ENCODE measurements around the gene PCP2.
"Not testable (repeated sequence)": the region's sequence is repeated elsewhere in the genome, so short reads cannot be mapped to it uniquely, and the experiment has no call there.

PCP2 gene

DNA sequence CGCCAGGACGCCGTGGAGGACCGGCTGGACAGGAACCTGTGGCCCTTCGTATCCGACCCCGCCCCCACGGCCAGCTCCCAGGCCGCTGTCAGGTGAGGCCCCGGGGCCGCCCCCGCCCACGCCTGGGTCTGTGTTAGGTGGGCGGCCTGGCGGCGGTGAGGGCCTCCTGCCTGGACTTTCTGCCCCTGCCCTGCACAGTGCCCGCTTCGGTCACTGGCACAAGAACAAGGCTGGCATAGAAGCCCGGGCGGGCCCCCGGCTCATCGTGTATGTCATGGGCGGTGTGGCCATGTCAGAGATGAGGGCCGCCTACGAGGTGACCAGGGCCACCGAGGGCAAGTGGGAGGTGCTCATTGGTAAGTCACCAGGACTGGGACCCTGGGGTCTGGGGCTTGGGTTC is 13.6 kb upstream of the PCP2 start:
- peaks cover 11% of the 10 kb centered on the region for H3K36me3 Mint-ChIP-seq (ENCODE audit: low read depth)
- H3K27ac Mint-ChIP-seq = no peak overlapping the region
- peaks cover 1% of the 10 kb centered on the region for H3K4me1 Mint-ChIP-seq (ENCODE audit: low read depth)
- peaks cover 3% of the 10 kb centered on the region for H3K27me3 Mint-ChIP-seq (ENCODE audit: low read depth)
- H3K9me3 Mint-ChIP-seq = no peaks in the 10 kb centered on the region
- H3K4me3 Mint-ChIP-seq = no peak overlapping the region

DNA sequence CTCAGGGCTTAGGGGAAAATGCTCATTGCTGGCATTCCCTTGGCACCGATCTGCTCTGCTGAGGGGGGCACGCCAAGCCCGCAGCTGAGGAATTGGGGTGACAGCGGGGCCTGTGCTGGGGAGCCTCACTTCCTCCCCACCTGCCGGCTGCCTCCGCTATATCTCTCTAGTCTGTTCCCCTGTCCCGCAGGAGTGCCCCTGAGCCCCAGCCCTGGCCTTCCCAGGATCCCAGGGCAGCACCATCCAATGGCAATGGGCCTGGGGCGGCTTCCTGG is 12.8 kb upstream of the PCP2 start:
- Mint-ChIP-seq H3K4me3 (no peak overlapping the region), H3K9me3 (no peaks in the 10 kb centered on the region), H3K27ac (no peak overlapping the region), H3K4me1 (ENCODE audit: low read depth) (no peaks in the 10 kb centered on the region), H3K27me3 (ENCODE audit: low read depth) (no peaks in the 10 kb centered on the region), H3K36me3 (ENCODE audit: low read depth) (peaks cover 11% of the 10 kb centered on the region)

DNA sequence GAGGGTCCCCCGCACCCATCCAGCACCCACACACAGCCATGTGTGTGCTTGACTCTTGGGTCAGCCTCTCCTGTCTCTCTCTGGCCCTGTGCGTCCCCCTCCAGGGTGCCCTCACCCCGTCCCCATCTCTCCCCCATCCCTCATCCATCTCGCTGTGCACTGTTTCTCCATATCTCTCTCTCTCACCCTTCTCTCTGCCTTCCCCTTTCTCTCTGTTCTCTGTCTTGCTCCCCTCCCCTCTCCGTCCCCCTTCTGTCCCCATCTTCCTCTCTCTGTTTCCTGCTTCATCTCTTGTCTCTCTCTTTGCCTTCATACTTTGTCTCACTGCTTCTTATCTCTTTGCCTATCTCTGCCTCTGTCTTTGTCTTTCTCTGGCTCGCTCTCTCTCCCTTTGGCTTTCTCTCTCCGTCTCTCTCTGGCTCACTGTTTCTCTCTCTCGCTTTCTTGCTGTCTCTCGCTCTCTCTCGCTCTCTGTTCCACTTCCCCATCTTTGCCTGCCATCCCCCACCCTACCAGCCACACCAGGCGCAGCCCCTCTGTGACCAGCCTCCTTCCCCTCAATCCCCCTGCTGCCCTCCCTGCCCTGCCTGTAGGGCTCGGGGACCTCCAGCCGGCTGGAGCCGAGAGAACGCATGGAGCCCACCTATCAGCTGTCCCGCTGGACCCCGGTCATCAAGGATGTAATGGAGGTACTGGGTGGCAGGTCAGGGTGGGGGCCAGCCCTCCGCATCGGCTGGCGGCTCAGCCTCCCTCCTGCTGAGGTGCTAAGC is 12.3 kb upstream of the PCP2 start:
- no peak overlapping the region for H3K4me3 Mint-ChIP-seq
- no peaks in the 10 kb centered on the region for H3K4me1 Mint-ChIP-seq (ENCODE audit: low read depth)
- no peak overlapping the region for H3K27ac Mint-ChIP-seq
- peaks cover 11% of the 10 kb centered on the region for H3K36me3 Mint-ChIP-seq (ENCODE audit: low read depth)
- no peaks in the 10 kb centered on the region for H3K27me3 Mint-ChIP-seq (ENCODE audit: low read depth)
- H3K9me3 Mint-ChIP-seq = no peaks in the 10 kb centered on the region

DNA sequence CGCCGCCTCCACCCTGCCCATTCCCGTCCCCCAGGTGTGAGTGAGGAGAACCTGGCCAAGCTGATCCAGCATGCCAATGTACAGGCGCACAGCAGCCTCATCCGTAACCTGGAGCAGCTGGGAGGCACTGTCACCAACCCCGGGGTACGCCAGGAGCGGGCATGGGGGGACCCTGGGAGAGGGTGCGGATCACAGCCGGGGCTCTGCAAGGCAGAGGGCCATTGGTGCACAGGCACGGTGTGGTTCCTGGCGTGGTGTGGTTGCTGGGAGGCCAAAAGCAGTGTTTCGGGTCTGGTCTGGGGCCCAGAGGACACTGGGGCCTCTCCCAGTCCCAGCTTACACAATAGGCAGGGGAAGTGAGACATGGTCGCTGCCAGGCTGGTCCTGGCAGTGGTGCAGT is 11.6 kb upstream of the PCP2 start:
- Mint-ChIP-seq H3K27ac (no peak overlapping the region), H3K27me3 (ENCODE audit: low read depth) (no peaks in the 10 kb centered on the region), H3K9me3 (no peaks in the 10 kb centered on the region), H3K4me3 (no peak overlapping the region), H3K4me1 (ENCODE audit: low read depth) (peaks cover 3% of the 10 kb centered on the region), H3K36me3 (ENCODE audit: low read depth) (peaks cover 14% of the 10 kb centered on the region)

DNA sequence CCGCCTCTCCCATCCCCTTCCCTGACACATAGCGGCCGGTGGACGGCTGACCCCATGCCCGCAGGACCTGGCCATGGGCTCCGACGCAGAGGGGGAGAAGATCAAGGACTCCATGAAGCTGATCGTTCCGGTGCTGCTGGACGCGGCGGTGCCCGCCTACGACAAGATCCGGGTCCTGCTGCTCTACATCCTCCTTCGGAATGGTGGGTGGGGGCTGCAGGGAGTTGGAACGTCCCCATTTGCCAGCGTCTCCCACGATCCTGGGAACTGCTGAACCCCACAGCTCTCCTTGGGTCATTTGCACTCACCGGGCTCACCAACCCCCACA is 11.0 kb upstream of the PCP2 start:
- peaks cover 21% of the 10 kb centered on the region for H3K36me3 Mint-ChIP-seq (ENCODE audit: low read depth)
- H3K9me3 Mint-ChIP-seq = no peaks in the 10 kb centered on the region
- H3K4me1 Mint-ChIP-seq (ENCODE audit: low read depth) = peaks cover 9% of the 10 kb centered on the region
- no peak overlapping the region for H3K4me3 Mint-ChIP-seq
- H3K27ac Mint-ChIP-seq = no peak overlapping the region
- no peaks in the 10 kb centered on the region for H3K27me3 Mint-ChIP-seq (ENCODE audit: low read depth)

DNA sequence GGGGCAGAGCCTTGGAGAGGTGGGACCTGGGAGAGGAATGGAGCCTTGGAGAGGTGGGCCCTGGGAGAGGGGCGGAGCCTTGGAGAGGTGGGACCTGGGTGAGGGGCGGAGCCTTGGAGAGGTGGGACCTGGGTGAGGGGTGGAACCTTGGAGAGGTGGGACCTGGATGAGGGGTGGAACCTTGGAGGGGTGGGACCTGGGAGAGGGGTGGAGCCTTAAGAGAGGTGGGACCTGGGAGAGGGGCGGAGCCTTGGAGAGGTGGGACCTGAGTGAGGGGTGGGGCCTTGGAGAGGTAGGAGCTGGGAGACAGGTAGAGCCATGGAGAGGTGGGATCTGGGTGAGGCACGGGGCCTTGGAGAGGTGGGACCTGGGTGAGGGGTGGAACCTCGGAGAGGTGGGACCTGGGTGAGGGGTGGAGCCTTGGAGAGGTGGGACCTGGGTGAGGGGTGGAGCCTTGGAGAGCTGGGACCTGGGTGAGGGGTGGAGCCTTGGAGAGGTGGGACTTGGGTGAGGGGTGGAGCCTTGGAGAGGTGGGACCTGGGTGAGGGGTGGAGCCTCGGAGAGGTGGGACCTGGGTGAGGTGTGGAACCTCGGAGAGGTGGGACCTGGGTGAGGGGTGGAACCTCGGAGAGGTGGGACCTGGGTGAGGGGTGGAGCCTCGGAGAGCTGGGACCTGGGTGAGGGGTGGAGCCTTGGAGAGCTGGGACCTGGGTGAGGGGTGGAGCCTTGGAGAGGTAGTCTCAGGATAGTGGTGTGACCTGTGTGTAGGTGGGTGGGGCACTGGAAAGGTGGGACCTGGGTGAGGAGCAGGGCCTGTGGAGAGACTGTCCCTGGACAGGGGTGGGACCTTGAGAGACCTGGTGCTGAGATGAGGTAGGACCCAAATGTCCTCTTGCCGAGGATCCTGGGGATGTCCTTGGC is 10.4 kb upstream of the PCP2 start:
- H3K36me3 Mint-ChIP-seq (ENCODE audit: low read depth) = peaks cover 21% of the 10 kb centered on the region
- not testable (repeated sequence) for H3K4me3 Mint-ChIP-seq; H3K4me1 Mint-ChIP-seq (ENCODE audit: low read depth); H3K27ac Mint-ChIP-seq; H3K9me3 Mint-ChIP-seq; H3K27me3 Mint-ChIP-seq (ENCODE audit: low read depth)

DNA sequence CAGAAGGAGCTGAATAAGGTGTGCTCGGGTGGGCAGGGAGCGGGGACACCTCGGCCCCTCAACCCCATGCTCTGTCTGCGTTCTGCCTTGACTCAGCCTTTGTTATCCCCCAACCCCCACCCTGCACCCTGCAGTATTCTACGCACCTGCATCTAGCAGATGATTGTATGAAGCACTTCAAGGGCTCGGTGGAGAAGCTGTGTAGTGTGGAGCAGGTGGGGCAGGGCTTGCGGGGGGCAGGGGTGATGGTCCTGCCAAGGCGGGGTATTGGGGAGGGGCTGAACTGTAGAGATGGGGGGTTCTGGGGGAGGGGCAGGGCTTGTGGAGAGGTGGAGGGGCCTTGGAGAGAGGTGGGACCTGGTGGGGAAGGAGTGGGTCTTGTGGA is 9.5 kb upstream of the PCP2 start:
- peaks cover 21% of the 10 kb centered on the region for H3K36me3 Mint-ChIP-seq (ENCODE audit: low read depth)
- no peaks in the 10 kb centered on the region for H3K9me3 Mint-ChIP-seq
- no peak overlapping the region for H3K27ac Mint-ChIP-seq
- H3K4me3 Mint-ChIP-seq = no peak overlapping the region
- no peaks in the 10 kb centered on the region for H3K27me3 Mint-ChIP-seq (ENCODE audit: low read depth)
- peaks cover 11% of the 10 kb centered on the region for H3K4me1 Mint-ChIP-seq (ENCODE audit: low read depth)

DNA sequence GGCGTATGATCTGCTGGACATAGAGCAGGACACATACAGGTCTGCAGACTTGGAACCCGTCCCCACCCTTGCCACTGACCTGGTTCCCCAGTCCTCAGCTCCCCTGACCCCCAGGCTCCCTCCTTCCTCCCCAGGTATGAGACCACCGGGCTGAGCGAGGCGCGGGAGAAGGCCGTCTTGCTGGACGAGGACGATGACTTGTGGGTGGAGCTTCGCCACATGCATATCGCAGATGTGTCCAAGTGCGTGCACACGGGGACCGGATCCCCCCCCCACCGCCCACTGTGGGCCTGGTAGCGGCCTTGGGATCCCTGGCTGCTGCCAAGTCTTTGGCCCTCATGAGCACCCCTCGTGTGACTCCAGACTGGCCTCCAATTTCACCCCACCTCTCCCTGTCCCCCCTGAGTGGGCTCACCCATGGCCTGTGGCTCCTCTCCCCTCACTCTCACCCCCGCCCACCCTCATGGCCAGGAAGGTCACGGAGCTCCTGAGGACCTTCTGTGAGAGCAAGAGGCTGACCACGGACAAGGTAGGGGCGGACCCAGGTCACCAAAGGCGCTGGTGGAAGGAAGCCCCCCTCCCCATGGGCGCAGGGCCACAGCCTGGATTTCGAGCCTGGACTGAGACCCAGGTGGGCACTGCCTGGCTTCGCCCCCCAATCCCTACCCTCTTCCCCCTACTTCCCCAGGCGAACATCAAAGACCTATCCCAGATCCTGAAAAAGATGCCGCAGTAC is 8.9 kb upstream of the PCP2 start:
- Mint-ChIP-seq H3K36me3 (ENCODE audit: low read depth) (peaks cover 21% of the 10 kb centered on the region), H3K27me3 (ENCODE audit: low read depth) (no peaks in the 10 kb centered on the region), H3K27ac (no peak overlapping the region)

DNA sequence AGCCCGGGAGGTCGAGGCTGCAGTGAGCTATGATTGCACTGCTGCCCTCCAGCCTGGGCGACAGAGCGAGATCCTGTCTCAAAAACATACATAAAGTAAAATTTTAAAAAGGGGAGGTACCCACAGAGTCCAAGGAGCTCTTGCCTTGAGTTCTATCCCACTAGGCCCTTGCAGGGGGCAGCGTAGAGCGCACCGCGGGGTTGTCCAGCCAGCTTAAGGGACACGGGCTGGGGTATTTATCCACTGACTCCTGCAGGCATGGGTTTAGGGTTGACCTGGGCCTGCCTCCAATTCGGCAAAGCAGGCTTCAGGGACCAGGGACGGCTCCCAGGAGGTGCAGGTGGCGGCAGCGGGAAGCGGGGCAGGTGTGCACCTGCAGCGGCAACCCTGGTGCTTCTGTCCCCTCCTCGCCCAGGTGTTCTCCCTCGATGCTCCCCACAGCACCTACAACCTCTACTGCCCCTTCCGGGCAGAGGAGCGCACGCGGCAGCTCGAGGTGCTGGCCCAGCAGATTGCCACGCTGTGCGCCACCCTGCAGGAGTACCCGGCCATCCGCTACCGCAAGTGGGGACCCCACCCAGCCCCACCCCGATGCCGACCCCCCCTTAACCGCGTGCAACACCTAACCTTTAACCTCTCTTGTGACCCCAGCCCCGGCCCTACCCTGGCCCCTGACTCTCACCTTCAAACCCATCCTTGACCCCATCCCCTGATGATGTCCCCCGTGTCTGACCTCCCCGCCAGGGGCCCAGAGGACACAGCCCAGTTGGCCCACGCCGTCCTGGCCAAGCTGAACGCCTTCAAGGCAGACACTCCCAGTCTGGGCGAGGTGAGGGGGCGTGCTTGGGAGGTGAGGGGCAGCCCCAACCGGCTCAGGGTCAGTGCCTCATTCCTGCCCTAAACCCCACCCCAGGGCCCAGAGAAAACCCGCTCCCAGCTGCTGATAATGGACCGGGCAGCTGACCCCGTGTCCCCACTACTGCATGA is 8.1 kb upstream of the PCP2 start:
- H3K4me3 Mint-ChIP-seq = no peak overlapping the region
- no peaks in the 10 kb centered on the region for H3K27me3 Mint-ChIP-seq (ENCODE audit: low read depth)
- peaks cover 13% of the 10 kb centered on the region for H3K4me1 Mint-ChIP-seq (ENCODE audit: low read depth)
- H3K27ac Mint-ChIP-seq = no peak overlapping the region
- no peaks in the 10 kb centered on the region for H3K9me3 Mint-ChIP-seq
- peaks cover 21% of the 10 kb centered on the region for H3K36me3 Mint-ChIP-seq (ENCODE audit: low read depth)

More for the DNA sequence above, 8.9 kb upstream of the PCP2 start:
- H3K4me1 Mint-ChIP-seq (ENCODE audit: low read depth) = peaks cover 13% of the 10 kb centered on the region
- H3K4me3 Mint-ChIP-seq = no peak overlapping the region
- H3K9me3 Mint-ChIP-seq = no peaks in the 10 kb centered on the region

DNA sequence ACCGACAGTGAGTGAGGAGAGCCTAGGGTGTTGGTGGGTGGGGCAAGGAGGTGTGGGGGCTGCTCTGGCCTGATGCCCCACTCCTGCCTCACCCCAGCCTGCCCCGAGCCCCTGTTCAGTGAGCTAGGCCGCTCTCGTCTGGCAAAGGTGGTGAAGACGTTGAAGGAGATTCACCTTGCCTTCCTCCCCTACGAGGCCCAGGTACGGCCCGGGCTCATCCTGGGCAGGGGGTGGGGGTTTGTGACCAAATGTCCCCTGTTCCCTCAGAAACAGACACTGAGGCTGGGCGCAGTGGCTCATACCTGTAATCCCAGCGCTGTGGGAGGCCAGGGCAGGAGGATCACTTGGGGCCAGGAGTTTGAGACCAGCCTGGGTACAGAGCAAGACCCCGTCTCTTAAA is 7.3 kb upstream of the PCP2 start:
- H3K36me3 Mint-ChIP-seq (ENCODE audit: low read depth) = peaks cover 19% of the 10 kb centered on the region
- H3K4me3 Mint-ChIP-seq = no peak overlapping the region
- peaks cover 13% of the 10 kb centered on the region for H3K4me1 Mint-ChIP-seq (ENCODE audit: low read depth)
- no peak overlapping the region for H3K27ac Mint-ChIP-seq
- H3K27me3 Mint-ChIP-seq (ENCODE audit: low read depth) = no peaks in the 10 kb centered on the region
- H3K9me3 Mint-ChIP-seq = no peaks in the 10 kb centered on the region

DNA sequence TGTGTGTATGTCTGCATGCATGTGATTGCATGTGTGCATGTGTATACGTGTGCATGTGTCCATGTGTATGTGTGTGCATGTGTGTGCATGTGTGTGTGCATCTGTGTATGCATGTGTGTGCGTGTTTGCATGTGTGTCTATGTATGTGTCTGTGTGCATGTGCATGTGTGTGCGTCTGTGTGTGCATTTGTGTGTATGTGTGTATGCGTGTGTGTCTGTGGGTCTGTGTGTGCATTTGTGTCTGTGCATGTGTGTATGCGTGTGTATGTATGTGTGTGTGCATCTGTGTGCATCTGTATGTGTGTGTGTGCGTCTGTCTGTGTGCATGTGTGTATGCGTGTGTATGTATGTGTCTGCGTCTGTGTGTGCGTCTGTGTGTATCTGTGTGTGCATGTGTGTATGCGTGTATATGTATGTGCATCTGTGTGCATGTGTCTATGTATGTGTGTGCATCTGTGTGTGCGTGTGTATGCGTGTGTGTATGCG is 6.4 kb upstream of the PCP2 start:
- no peaks in the 10 kb centered on the region for H3K27me3 Mint-ChIP-seq (ENCODE audit: low read depth)
- peak overlapping the region; percentile 61 for H3K4me3 Mint-ChIP-seq
- H3K27ac Mint-ChIP-seq = no peak overlapping the region
- peaks cover 17% of the 10 kb centered on the region for H3K36me3 Mint-ChIP-seq (ENCODE audit: low read depth)
- no peaks in the 10 kb centered on the region for H3K9me3 Mint-ChIP-seq
- H3K4me1 Mint-ChIP-seq (ENCODE audit: low read depth) = peaks cover 15% of the 10 kb centered on the region

DNA sequence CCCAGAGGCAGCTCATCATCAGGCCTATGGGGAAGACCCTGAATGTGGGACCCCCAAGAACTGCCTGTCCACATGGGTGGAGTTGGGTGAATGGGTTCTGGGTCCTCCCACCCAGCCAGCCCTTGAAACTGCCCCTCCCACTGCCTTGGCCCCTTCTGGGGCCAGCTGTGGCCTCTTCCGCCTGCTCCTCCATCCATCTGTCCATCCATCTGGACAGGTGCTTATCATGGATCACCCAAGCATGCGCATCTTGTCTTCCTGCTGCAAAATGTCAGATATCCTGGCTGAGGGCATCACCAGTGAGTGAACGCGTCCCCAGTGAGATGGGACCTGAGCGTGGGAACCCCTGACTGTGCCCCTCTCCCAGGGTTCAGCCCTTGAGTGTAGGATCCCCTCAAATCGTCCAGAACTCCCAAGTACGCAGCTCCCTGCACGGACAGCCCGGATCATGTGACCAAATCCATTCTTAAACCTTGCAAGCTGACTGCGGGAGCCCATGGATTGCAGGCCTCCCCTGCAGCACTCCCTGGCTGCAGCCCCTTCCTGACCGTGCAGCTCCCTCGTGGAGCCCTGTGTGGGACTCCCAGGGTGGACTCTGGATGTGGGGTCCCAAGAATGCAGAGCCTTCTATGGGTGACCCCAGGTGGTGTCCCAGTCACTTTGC is 5.4 kb upstream of the PCP2 start:
- no peaks in the 10 kb centered on the region for H3K9me3 Mint-ChIP-seq
- peaks cover 13% of the 10 kb centered on the region for H3K36me3 Mint-ChIP-seq (ENCODE audit: low read depth)
- peaks cover 17% of the 10 kb centered on the region for H3K4me1 Mint-ChIP-seq (ENCODE audit: low read depth)
- H3K27ac Mint-ChIP-seq = peak overlapping the region; percentile 34
- peak overlapping the region; percentile 61 for H3K4me3 Mint-ChIP-seq
- H3K27me3 Mint-ChIP-seq (ENCODE audit: low read depth) = no peaks in the 10 kb centered on the region

DNA sequence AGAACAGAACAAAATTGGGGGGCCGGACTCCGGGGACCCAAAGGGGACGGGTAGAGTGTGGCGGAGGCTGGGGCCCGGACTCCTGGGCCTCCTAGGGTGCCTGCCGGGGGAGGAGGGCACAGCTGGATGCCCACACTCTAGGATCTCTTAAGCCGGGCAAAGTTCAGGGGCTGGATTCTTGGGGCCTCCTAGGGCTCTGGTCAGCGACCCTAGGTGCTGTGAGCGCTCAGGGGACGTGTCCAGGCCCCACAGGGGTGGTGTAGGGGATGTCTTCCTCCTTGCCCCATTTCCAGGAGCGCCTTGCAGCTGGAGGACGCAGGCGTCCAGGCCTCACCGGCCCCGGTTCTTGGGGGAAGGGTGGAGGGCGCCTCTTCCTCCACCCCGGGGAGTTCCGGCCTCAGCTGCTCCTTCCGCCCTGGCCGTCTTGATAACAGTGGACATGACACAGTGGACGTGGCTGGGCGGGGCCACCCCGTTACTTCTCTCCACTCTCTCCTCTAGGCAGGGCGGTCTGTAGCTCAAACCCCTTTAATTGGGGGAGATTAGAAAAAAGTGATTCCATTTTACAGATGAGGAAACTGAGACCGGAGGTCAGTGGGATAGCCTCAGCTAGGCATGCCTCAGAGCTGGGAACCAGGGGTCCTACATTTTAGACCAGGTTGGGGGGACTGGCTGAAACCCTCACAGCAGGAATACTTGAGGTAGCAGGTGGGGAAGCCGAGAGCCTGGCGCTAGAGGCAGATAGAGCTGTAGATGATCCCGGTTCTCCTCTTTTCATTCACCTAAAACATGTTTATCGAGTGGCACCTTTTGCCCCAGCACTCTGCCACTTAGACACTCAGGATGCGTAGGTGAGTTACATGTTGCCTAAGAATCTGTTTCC is 4.1 kb upstream of the PCP2 start:
- Mint-ChIP-seq H3K4me1 (ENCODE audit: low read depth) (peaks cover 17% of the 10 kb centered on the region), H3K4me3 (peak overlapping the region; percentile 81), H3K36me3 (ENCODE audit: low read depth) (peaks cover 11% of the 10 kb centered on the region), H3K9me3 (no peaks in the 10 kb centered on the region), H3K27me3 (ENCODE audit: low read depth) (no peaks in the 10 kb centered on the region), H3K27ac (peak overlapping the region; percentile 86)

All from T-helper 1 cell treated with Interleukin-12 subunit alpha and Interleukin-12 subunit beta and Interleukin-4 antibody, amounts not matched to agents 30 μg/mL and 1 μg/mL, for 36 hours (primary cell).